CD8-positive, alpha-beta memory T cell (primary cell): Measurements from ENCODE around the gene LHFPL6. TPM values are rescaled to one million over a fixed set of nuclear protein-coding genes. Genes with fewer than 3 reads are reported as not detected.

ENCODE experiments used
- CTCF ChIA-PET: fragments of 350-600 bp; sonication (Branson Sonifier 250); formaldehyde crosslinking; loops from one replicate; lab custom pipeline; 2021; ENCODE audit warnings: antibody characterized with exemption; lab: Charles Lee
- POLR2A ChIA-PET: fragments of 350-600 bp; sonication (Branson Sonifier 250); formaldehyde crosslinking; loops from one replicate; lab custom pipeline; 2021; ENCODE audit warnings: antibody characterized with exemption; lab: Charles Lee
- DNase-seq, 5 donors: peaks; one replicate each; pipeline versions ENCODE4 v3.0.0 to v3.0.0-alpha.2; 2020 to 2022; ENCODE audit warnings: mixed read lengths in 1 of 5
- H3K27ac ChIP-seq: one replicate; pipeline ENCODE4 v1.7.0; 2013; ENCODE audit warnings: low read depth, mild to moderate bottlenecking, low read length, moderate library complexity
- H3K27me3 ChIP-seq: 2 replicates; pipeline ENCODE4 v1.7.0; 2013; ENCODE audit warnings: low read length, mild to moderate bottlenecking; ENCODE audit not compliant: insufficient read depth, poor library complexity, severe bottlenecking
- H3K36me3 ChIP-seq: 2 replicates; pipeline ENCODE4 v1.7.0; 2013; ENCODE audit warnings: mild to moderate bottlenecking, low read length, moderate library complexity; ENCODE audit not compliant: insufficient read depth
- H3K4me1 ChIP-seq: 2 replicates; pipeline ENCODE4 v1.7.0; 2013; ENCODE audit warnings: mild to moderate bottlenecking, low read length, moderate library complexity; ENCODE audit not compliant: insufficient read depth
- H3K4me3 ChIP-seq: 2 replicates; pipeline ENCODE4 v1.7.0; 2013; ENCODE audit warnings: mild to moderate bottlenecking, low read length
- H3K9me3 ChIP-seq: 2 replicates; pipeline ENCODE4 v1.7.0; 2013; ENCODE audit warnings: mild to moderate bottlenecking, low read length
- H3K27ac Mint-ChIP-seq, 8 donors: one replicate each; pipeline ENCODE4 v1.8.0; 2020 to 2021; ENCODE audit warnings: mixed read lengths in 8 of 8, mild to moderate bottlenecking in 6 of 8, inconsistent platforms in 3 of 8, moderate library complexity in 3 of 8
- H3K27me3 Mint-ChIP-seq, 2 donors: one replicate each; pipeline ENCODE4 v1.8.0; 2020 to 2021; ENCODE audit warnings: mixed read lengths in 2 of 2, mild to moderate bottlenecking in 1 of 2, moderate library complexity in 1 of 2
- H3K36me3 Mint-ChIP-seq, 3 donors: one replicate each; pipeline ENCODE4 v1.8.0; 2020 to 2021; ENCODE audit warnings: mixed read lengths in 3 of 3, inconsistent platforms in 1 of 3, mild to moderate bottlenecking in 1 of 3
- H3K4me1 Mint-ChIP-seq, 3 donors: one replicate each; pipeline ENCODE4 v1.8.0; 2020 to 2021; ENCODE audit warnings: mixed read lengths in 3 of 3, inconsistent platforms in 1 of 3, mild to moderate bottlenecking in 1 of 3
- H3K4me3 Mint-ChIP-seq, 7 donors: one replicate each; pipeline ENCODE4 v1.8.0; 2020 to 2021; ENCODE audit warnings: mixed read lengths in 7 of 7, mild to moderate bottlenecking in 6 of 7, moderate library complexity in 4 of 7, inconsistent platforms in 2 of 7
- H3K9me3 Mint-ChIP-seq, 5 donors: one replicate each; pipeline ENCODE4 v1.8.0; 2020 to 2022; ENCODE audit warnings: mixed read lengths in 5 of 5, mild to moderate bottlenecking in 3 of 5, moderate library complexity in 2 of 5, inconsistent platforms in 1 of 5
- polyA plus RNA-seq: library from polyadenylated mRNA; unstranded; fragments of 300-500 nt; fragmentation: Illumina TruSeq; gene quantifications from one replicate; pipeline ENCODE4 v1.2.3, GENCODE V29; 2021
- total RNA-seq, 2 experiments: library from RNA; stranded (reverse); gene quantifications; one replicate each; pipeline ENCODE4 v1.2.3, GENCODE V29; 2021

Gene LHFPL6
- total and polyA plus RNA-seq, 3 experiments from 2014 or later, result 5.9 to 6.4 TPM; not detected in 1

GRCh38 chr13:39577838-39578491, 25.0 kb downstream of the LHFPL6 start:
- Mint-ChIP-seq H3K36me3 (no peaks in the 10 kb centered on the region), H3K4me1 (no peaks in the 10 kb centered on the region), H3K9me3 (no peaks in the 10 kb centered on the region), H3K4me3 (no peak overlapping the region), H3K27me3 (peaks cover 5 to 16% of the 10 kb centered on the region in 2 donors), H3K27ac (no peak overlapping the region)
- Histone ChIP-seq H3K36me3 (no peaks in the 10 kb centered on the region), H3K4me3 (no peak overlapping the region), H3K4me1 (no peaks in the 10 kb centered on the region), H3K27me3 (no peaks in the 10 kb centered on the region), H3K27ac (no peak overlapping the region), H3K9me3 (no peaks in the 10 kb centered on the region)
- no peak for DNase-seq
- ChIA-PET CTCF (no interaction called here), POLR2A (no interaction called here)

GRCh38 chr13:39577203-39577602, 25.8 kb downstream of the LHFPL6 start:
- no peaks in the 10 kb centered on the region for H3K36me3 ChIP-seq
- H3K36me3 Mint-ChIP-seq, result no peaks in the 10 kb centered on the region
- H3K4me3 Mint-ChIP-seq, result no peak overlapping the region
- H3K4me3 ChIP-seq, result no peak overlapping the region
- ChIA-PET CTCF (no interaction called here), POLR2A (no interaction called here)
- DNase-seq, result no peak
- H3K27me3 Mint-ChIP-seq, result peaks cover 9 to 22% of the 10 kb centered on the region in 2 donors
- H3K9me3 ChIP-seq, result no peaks in the 10 kb centered on the region
- no peak overlapping the region for H3K27ac ChIP-seq
- no peaks in the 10 kb centered on the region for H3K4me1 ChIP-seq
- H3K27me3 ChIP-seq, result no peaks in the 10 kb centered on the region
- no peaks in the 10 kb centered on the region for H3K9me3 Mint-ChIP-seq
- H3K4me1 Mint-ChIP-seq, result no peaks in the 10 kb centered on the region
- no peak overlapping the region for H3K27ac Mint-ChIP-seq

- no peak for DNase-seq
- Mint-ChIP-seq H3K4me3 (no peak overlapping the region), H3K9me3 (no peaks in the 10 kb centered on the region), H3K4me1 (no peaks in the 10 kb centered on the region), H3K36me3 (no peaks in the 10 kb centered on the region), H3K27ac (peak overlapping the region in 1 of 8 donors; percentile 17), H3K27me3 (peaks cover 16 to 24% of the 10 kb centered on the region in 2 donors)
- Histone ChIP-seq H3K27me3 (no peaks in the 10 kb centered on the region), H3K4me1 (no peaks in the 10 kb centered on the region), H3K4me3 (no peak overlapping the region), H3K36me3 (no peaks in the 10 kb centered on the region), H3K27ac (no peak overlapping the region), H3K9me3 (no peaks in the 10 kb centered on the region)
- POLR2A ChIA-PET, result no interaction called here
- CTCF ChIA-PET, result no interaction called here
Measured at GRCh38 chr13:39575641-39576238, 27.3 kb downstream of the LHFPL6 start.

- Mint-ChIP-seq H3K4me3 (no peak overlapping the region), H3K9me3 (no peaks in the 10 kb centered on the region), H3K36me3 (no peaks in the 10 kb centered on the region), H3K4me1 (no peaks in the 10 kb centered on the region), H3K27me3 (peaks cover 17 to 28% of the 10 kb centered on the region in 2 donors), H3K27ac (no peak overlapping the region)
- Histone ChIP-seq H3K27ac (no peak overlapping the region), H3K9me3 (no peaks in the 10 kb centered on the region), H3K36me3 (no peaks in the 10 kb centered on the region), H3K4me3 (no peak overlapping the region), H3K27me3 (no peaks in the 10 kb centered on the region), H3K4me1 (no peaks in the 10 kb centered on the region)
- ChIA-PET POLR2A (no interaction called here), CTCF (no interaction called here)
- DNase-seq, result no peak
Measured at GRCh38 chr13:39571502-39572092, 31.4 kb downstream of the LHFPL6 start.

- Histone ChIP-seq H3K4me1 (no peaks in the 10 kb centered on the region), H3K27ac (no peak overlapping the region), H3K9me3 (no peaks in the 10 kb centered on the region), H3K27me3 (no peaks in the 10 kb centered on the region), H3K4me3 (no peak overlapping the region), H3K36me3 (no peaks in the 10 kb centered on the region)
- H3K4me3 Mint-ChIP-seq, result no peak overlapping the region
- no peak overlapping the region for H3K27ac Mint-ChIP-seq
- DNase-seq, result no peak
- peaks cover 17 to 26% of the 10 kb centered on the region in 2 donors for H3K27me3 Mint-ChIP-seq
- no peaks in the 10 kb centered on the region for H3K36me3 Mint-ChIP-seq
- ChIA-PET CTCF (no interaction called here), POLR2A (no interaction called here)
- H3K4me1 Mint-ChIP-seq, result no peaks in the 10 kb centered on the region
- H3K9me3 Mint-ChIP-seq, result no peaks in the 10 kb centered on the region
Measured at GRCh38 chr13:39567569-39567968, 35.4 kb downstream of the LHFPL6 start.

- DNase-seq, result no peak
- ChIA-PET POLR2A (no interaction called here), CTCF (no interaction called here)
- Histone ChIP-seq H3K27ac (no peak overlapping the region), H3K4me1 (no peaks in the 10 kb centered on the region), H3K36me3 (no peaks in the 10 kb centered on the region), H3K27me3 (no peaks in the 10 kb centered on the region), H3K9me3 (no peaks in the 10 kb centered on the region), H3K4me3 (no peak overlapping the region)
- Mint-ChIP-seq H3K9me3 (no peaks in the 10 kb centered on the region), H3K4me3 (no peak overlapping the region), H3K27me3 (peaks cover 14 to 19% of the 10 kb centered on the region in 2 donors), H3K4me1 (no peaks in the 10 kb centered on the region), H3K27ac (no peak overlapping the region), H3K36me3 (no peaks in the 10 kb centered on the region)
Measured at GRCh38 chr13:39566216-39566869, 36.6 kb downstream of the LHFPL6 start.

- H3K4me1 Mint-ChIP-seq, result no peaks in the 10 kb centered on the region
- no peaks in the 10 kb centered on the region for H3K27me3 ChIP-seq
Measured at GRCh38 chr13:39565036-39565949, 37.7 kb downstream of the LHFPL6 start.

More at GRCh38 chr13:39565036-39565949, 37.7 kb downstream of the LHFPL6 start:
- Histone ChIP-seq H3K9me3 (no peaks in the 10 kb centered on the region), H3K36me3 (no peaks in the 10 kb centered on the region), H3K27ac (no peak overlapping the region), H3K4me3 (no peak overlapping the region), H3K4me1 (no peaks in the 10 kb centered on the region)
- H3K36me3 Mint-ChIP-seq, result no peaks in the 10 kb centered on the region
- H3K9me3 Mint-ChIP-seq, result no peaks in the 10 kb centered on the region
- ChIA-PET CTCF (no interaction called here), POLR2A (no interaction called here)
- peaks cover 9 to 19% of the 10 kb centered on the region in 2 donors for H3K27me3 Mint-ChIP-seq
- H3K4me3 Mint-ChIP-seq, result no peak overlapping the region
- no peak for DNase-seq
- no peak overlapping the region for H3K27ac Mint-ChIP-seq
